Activated gamma-delta T cell treated with Interleukin-2 at 50 U/mL for 16 hours (primary cell): ENCODE measurements around the gene FAM136A.
A peak's percentile ranks its signal among the peaks of the same experiment; 100 is the strongest.
"Not testable (repeated sequence)": the region's sequence is repeated elsewhere in the genome, so short reads cannot be mapped to it uniquely, and the experiment has no call there.

Source experiments
- DNase-seq: peaks from one replicate; pipeline ENCODE4 v3.0.0-alpha.2; 2020

The FAM136A gene

DNA sequence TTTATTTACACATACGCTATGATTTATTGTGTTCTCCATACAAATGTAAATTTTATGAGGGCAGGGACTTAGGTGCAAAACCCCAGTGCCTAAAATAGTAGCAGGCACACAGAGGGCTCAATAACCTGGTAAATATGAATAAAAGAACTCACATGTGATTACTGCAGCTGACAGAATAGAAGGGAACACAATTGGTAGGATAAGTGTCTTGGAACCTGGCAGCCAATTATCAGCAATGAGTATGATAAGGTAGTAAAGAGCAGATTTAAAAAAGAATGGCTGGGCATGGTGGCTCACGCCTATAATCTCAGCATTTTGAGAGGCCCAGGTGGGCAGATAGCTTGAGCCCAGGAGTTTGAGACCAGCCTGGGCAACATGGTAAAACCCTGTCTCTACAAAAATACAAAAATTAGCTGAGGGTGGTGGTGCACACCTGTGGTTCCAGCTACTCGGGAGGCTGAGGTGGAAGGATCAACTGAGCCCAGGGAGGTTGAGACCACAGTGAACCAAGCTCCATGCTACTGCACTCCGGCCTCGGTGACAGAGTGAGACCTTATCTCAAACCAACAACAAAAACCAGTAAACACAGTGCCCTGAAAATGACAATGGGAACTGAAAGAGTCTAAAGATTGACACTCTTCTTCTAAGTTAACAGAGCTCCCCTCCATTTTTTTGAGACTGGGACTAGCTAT lies 18.2 kb downstream of the FAM136A start:
- DNase-seq: no peak

DNA sequence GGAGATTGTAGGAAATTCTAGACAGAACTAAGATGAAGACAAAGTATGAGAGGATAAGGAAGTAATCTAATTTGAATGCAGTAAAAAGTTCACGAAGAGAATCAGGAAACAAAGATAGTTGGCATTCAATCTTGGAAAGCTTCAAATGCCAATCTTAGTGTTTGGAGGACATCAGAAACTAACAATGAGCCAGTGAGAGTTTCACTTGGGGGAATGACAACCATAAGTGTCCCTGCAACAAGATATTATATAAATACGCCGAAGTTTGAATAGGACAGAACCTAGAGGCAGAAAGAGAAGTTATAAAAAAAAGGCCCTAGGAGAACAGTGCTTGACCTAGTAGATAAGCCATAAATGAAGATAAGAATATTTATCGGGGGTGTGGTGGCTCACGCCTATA lies 19.4 kb downstream of the FAM136A start:
- no peak for DNase-seq

DNA sequence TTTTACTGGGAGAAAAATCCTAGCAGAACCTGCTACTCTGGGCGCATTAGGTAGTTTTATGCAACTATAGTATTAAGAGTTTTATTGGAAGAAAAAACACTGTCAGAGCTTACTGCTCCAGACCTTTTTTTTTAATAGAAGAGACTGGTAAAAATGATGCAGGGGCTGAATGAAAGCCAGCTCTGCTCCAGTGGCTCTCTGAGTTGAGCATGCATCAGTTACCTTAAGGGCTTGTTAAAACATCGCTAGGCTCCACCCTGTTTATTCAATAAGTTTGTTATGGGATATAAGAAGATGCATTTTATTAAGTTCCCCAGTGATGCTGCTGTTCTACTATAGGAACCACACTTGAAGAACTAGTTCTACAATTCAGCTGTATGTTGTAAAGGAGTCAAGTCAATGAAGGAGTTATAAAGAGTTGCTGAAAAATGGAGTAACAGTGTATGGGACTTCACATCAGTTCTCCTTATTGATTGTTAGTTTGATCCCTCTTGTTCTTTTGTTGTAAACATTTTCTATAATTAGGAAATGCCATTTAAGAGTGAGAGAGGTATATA lies 21.5 kb downstream of the FAM136A start:
- DNase-seq: no peak

DNA sequence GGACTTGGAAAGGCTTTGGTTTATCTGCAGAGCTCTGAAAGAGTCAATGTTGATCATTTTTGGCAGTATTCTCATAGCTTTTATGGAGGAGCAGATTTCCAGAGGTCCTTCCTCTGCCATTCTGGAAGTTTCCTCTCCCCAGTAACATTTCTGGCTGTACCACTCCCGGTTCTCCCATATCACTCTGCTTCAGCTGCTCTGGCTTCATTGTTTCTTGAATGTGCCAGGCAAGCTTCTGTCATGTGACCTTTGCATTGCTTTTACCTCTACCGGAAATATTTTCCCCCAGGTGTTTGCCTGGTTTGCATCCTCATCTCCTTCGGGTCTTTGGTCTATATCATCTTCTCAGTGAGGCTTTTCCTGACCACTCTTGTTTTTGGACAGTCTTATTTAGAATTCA lies 31.5 kb downstream of the FAM136A start:
- no peak for DNase-seq

DNA sequence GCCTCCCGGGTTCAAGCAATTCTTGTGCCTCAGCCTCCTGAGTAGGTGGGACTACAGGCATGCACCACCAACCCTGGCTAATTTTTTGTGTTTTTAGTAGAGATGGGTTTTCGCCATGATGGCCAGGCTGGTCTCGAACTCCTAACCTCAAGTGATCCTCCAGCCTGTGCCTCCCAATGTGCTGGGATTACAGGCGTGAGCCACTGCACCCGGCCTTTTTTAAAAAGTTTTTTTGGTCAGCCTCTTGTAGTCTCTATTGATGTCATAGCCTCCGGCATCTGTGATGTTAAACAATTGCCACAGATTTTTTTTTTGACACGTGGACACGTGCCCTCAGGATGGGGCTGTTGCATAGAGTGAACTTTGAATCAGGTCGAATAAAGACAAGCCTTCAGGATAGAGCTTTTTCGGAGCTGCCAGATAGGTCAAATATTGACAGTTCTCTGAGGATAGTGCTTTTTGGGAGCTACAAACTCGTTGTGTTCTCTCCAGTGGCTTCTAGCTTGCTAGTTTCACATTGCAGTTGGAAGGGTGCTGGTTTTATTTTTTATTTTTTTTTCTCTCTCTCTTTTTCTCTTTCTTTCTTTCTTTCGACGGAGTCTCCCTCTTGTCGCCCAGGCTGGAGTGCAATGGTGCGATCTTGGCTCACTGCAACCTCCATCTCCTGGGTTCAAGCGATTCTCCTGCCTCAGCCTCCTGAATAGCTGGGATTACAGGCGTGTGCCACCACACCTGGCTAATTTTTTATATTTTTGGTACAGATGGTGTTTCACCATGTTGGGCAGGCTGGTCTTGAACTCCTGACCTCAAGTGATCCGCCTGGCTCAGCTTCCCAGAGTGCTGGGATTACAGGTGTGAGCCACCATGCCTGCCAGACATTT lies 32.2 kb downstream of the FAM136A start:
- DNase-seq: not testable (repeated sequence)

DNA sequence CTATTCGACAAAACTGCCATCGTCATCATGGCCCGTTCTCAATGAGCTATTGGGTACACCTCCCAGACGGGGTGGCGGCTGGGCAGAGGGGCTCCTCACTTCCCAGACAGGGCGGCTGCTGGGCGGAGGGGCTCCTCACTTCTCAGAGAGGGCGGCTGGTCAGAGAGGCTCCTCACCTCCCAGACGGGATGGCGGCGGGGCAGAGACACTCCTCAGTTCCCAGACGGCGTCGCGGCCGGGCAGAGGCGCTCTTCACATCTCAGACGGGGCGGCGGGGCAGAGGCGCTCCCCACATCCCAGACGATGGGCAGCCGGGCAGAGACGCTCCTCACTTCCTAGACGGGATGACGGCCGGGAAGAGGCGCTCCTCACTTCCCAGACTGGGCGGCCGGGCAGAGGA lies 34.9 kb downstream of the FAM136A start:
- not testable (repeated sequence) for DNase-seq

DNA sequence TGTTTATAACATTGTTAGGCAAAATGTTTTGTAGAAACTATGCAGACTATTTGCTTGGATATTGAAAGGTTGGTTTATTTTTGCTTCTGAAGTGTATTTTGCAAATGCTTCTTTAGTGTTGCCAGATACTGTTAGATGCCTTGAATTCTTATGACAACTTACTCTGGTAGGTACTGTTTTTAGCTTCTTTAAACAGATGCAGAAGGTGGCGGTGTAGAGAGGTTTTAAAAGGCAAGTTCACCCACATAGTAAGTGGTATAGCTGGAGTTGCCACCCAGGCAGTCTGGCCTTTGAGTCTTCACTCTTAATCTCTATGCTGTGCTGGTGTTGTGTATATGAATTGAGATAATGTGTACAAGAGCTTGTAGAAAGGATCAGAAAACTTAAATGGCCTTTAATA lies 40.4 kb downstream of the FAM136A start:
- DNase-seq: no peak

DNA sequence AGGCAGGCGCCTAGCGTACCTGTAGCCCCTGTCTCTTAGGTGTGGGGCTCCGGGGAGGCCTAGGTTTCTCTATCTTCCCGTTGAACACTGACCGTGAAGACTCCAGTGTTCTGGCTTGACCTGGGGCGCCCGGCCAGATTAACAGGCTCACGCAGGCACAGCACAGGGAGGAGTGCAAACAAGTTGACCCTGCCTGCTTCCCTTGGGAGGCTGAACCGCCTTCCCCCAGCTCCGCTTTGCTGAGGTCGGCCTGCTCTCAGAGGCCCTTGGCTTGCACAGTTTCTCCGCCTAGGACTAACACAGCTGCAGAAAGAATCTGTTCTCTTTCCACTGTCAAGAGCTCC lies 43.4 kb downstream of the FAM136A start:
- DNase-seq: no peak

DNA sequence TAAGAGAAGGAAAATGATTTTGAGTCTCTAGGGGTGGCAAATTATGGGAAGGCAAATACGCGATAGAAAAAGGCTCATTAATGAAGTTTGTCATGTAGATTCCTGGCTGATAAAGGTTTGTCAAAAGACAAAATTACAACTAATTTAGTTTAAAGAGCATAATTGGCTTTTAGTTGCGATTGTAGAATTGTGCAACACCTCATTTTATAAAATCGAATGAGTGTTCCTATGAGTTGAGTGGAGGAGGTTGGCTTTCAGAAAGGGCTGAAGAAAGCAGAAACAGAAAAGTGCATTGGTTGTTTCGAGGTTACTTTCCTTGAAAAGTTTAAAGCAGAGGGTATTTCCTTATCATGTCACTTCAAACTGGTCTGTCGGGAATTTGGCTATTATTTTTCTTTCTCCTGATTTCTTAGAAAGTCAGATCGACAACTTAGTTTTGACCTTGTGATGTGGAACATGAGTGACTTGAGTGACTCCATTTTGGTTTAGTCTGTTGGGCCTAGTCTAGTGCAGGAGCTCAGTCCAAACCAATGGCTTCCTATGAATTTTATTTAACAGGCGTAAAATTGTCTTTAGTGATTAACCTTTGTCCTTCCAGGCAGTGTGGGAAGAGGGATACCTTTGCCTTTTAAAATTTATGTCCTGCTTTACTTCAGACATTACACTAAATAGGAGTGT lies 46.1 kb downstream of the FAM136A start:
- no peak for DNase-seq

DNA sequence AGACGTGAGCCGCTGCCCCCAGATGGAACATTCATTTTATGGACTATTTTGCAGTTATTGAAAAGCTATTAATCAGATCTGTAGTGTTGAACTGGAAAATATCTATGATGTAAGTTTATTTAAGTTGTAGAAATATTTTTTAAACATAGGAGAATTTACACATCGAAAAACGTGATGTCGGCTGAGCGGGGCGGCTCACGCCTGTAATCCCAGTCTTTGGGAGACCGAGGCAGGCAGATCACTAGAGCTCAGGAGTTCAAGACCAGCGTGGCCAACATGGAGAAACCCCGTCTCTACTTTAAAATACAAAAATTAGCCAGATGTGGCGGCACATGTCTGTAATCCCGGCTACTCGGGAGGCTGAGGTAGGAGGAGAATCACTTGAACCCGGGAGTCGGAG lies 51.4 kb downstream of the FAM136A start:
- no peak for DNase-seq

DNA sequence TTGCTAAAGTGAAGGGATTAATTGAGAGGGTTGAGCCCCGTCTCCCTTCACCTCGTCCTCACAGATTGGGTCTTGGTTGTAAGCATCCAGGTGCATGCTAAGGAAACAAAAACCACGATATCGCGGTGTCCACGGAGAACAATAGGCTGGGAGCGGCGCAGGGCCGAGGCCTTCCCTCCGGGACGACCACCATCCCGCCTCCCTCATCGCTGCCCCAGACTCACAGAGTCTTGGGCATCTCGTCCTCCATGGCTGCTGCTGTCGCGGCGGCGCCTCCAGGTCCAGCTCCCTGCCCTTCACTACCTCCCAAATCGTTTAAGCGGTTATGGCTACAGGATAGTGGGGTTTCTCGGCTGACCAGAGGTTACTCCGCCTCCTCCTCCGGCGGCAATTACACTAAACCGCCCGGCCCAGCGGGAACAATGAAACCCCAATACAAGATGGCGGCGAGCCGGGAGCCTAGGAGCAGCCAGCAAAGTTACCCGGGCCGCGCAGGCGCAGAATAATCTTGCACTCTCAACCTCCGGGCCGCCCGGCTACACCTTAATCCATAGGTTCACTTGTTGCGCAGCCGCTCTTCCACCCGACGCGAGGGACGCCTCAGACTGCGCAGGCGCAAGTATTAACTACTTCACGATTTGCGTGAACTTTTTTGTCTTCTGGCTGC lies 53.6 kb downstream of the FAM136A start, which contains the start of gene TIA1:
TIA1 (minus strand) TSS at position 448 of the 667 bp plus-strand sequence; CDS start at position 250, 198 bp downstream.
- DNase-seq: peak; percentile 99

DNA sequence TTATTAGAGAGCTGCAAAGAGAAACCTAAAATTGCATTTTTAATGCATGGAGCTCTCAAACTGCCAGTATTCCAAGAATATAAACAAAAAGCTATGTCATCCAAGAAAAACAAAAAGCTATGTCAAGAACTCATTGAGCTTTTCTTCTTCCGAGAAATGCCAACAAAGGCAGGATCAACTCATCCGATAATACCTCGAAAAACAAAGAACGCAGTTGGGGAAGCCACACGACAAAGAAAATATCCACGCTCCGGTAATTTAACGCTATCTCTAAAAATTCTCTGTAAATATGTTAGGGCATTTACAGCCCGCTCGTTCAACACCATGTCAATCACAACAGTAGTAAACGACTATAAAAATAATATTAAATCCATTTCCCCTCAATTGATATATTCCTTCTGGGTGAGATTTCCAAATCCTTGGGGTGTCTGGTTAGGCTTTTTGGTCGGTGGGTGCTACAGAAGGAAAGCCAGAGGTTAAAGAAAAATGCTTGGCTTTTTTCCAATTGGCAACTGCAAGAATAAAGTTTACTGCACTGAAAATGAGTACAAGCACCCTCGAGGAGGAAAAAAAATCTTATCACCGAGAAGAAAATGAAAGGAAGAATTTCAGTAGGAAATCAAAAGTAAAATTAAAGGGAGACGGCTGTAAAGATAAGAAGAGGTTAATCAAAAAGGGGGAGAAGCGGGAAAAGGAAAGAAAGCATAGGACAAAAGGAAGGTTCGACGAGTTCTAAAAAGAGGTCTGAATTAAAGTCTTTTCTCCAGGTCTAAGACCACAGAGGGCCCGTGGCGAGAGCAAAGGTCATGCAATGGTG lies 54.3 kb downstream of the FAM136A start:
- DNase-seq: no peak
